WI38 (cell line): ENCODE data around the gene ACO2.
"Not testable (repeated sequence)": the region's sequence is repeated elsewhere in the genome, so short reads cannot be mapped to it uniquely, and the experiment has no call there.

Experiments
- H3K4me3 ChIP-seq: 2 replicates; pipeline ENCODE4 v1.5.1; 2011; ENCODE audit warnings: low read depth, mild to moderate bottlenecking, control low read depth, low read length
- TF ChIP-seq, protein P1 (sequence below): IDR thresholded peaks from 2 replicates; pipeline ENCODE4 v1.5.1; 2012; ENCODE audit warnings: low read depth, mild to moderate bottlenecking, control low read depth, low read length

Gene ACO2

DNA sequence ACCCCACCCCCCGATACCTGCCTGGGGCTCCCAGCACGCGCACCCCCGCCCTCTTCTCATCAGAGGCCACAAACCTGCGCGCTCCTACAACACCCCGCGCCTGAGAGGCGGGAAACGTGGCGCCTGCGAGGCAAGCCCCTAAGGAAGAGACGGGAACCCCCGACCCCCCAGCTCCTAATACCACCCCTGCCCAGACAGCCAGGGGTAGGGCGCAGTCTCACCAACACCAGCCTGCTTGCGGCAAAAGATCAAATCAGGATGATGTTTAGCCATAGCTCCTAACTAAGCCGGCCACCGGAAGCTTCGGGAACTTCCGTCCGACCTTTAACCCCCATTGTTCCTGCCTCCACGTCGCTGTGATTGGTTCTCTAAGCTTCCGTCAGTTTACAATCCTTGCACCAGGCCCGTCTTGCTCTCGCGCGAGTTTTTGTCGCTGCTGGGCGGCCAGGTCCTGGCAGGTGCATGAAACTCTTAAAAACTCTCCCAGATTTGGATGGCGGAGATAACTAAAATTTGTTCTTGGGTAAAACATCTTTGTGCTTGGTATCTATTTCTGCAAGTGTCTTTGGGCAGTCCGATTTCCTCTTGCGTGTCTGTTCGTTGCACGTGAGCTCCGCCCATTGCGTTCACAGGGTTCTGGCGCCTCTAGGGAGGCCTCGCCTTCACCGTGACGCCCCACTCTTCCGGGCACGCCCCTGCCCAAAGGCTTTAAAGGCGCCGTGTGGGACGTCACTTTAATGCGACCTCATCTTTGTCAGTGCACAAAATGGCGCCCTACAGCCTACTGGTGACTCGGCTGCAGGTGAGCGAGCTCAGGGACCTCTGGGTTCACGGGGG is at the start of gene ACO2, which contains the start of gene PHF5A:
ACO2 (plus strand) TSS at position 737 of the 837 bp plus-strand sequence; CDS start at position 767, 30 bp downstream.
PHF5A (minus strand) TSS at position 312 of the 837 bp plus-strand sequence; CDS start at position 273, 39 bp downstream.
- TF ChIP-seq, protein P1, sequence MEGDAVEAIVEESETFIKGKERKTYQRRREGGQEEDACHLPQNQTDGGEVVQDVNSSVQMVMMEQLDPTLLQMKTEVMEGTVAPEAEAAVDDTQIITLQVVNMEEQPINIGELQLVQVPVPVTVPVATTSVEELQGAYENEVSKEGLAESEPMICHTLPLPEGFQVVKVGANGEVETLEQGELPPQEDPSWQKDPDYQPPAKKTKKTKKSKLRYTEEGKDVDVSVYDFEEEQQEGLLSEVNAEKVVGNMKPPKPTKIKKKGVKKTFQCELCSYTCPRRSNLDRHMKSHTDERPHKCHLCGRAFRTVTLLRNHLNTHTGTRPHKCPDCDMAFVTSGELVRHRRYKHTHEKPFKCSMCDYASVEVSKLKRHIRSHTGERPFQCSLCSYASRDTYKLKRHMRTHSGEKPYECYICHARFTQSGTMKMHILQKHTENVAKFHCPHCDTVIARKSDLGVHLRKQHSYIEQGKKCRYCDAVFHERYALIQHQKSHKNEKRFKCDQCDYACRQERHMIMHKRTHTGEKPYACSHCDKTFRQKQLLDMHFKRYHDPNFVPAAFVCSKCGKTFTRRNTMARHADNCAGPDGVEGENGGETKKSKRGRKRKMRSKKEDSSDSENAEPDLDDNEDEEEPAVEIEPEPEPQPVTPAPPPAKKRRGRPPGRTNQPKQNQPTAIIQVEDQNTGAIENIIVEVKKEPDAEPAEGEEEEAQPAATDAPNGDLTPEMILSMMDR = no peak
- peak within 1 kb of the TSS; percentile 98 for H3K4me3 ChIP-seq

DNA sequence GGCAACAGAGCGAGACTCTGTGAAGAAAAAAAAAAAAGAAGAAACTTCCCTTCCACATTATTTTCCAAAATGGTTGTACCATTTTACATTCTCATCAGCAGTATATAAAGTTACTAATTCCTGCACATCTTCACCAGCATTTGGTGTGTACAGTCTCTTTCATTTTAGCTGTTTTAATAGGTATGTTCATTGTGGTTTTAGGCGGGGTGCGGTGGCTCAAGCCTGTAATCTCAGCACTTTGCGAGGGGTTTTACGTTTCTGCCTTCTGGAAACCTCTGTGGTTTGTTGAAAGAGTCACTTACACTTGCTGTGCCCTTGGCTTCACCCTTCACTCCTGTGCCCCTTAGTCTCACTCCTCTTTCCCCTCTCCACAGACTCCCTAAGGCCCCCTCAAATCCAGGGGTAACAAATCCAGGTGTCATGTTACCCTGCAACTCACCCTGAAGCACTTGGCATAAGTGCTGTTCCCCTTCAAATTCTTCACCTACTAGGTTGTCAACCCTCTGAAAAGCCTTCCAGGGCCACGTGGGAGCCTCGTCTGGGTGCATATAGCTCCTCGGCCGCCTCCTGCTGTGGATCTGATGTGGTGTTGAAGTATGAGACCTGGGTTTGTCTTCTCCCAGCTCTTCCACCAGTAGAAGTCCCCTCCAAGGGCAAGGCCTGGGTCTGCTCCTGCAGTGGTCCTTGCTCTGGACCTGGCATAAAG is 43.1 kb upstream of the ACO2 start:
- H3K4me3 ChIP-seq = no peak overlapping the region
- TF ChIP-seq, protein P1 = no peak

DNA sequence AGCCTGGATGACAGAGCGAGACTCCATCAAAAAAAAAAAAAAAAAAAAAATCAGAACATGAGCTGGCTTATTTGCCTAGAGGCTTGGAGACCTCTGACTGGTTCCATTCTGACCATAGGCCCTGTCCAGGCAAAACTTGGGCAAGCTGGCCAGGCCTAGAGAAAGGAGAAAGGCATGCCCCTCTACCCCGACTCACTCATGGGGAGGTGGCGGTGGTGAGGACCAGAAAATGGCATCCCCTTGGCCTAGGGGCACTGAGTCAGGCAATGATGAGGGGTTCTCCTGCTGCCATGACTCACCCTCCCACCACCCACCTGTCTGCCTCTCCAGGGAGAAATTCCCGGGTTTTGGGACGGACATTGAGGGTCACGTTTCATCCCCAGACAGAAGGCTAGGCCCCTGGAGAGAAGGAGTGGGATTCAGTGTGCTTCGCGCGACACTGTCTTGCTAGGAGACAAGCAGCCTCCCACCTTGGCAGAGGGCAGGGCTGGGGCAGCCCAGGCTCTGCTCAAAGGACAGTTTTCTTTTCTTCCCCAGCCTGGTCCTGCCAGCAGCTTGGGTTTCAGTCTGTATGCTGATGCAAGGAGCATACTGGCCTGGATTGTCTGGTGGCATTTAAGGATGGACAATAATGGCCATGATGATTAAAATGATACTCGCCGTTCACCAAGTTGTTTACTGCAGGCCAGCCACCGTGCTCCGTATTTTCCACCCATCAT is 39.5 kb upstream of the ACO2 start:
- H3K4me3 ChIP-seq = no peak overlapping the region
- TF ChIP-seq, protein P1 = no peak

DNA sequence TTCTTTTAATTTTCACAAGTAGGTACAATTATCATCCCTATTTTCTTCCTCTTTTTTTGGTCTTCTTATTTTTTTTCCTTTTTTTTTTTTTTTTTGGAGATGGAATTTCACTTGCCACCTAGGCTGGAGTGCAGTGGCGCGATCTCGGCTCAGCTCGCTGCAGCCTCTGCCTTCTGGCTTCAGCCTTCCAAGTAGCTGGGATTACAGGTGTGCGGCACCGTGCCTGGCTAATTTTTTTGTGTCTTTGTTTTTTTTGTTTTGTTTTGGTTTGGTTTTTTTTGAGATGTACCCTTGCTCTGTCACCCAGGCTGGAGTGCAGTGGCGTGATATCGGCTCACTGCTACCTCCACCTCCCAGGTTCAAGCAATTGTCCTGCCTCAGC is 39.0 kb upstream of the ACO2 start:
- H3K4me3 ChIP-seq = no peak overlapping the region
- TF ChIP-seq, protein P1 = no peak

DNA sequence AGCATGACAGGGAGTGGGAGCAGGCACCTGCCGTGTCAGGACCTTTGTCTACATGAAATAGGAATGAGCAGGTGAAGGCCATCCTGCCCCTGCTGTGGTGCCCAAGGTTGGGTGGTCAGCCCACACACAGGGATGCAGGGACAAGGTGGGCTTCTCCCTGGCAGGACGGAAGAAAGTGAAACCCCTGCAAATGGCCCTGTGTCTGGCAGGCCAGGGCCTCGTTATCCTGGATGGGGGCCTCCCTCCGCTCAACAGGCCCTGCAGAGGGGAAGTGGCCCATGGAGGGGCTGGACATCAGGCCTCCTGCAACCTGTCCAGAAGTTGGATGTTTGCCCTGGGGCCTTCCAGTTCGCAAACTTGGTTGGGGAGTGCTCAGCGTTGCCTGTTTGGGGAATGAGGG is 37.3 kb upstream of the ACO2 start:
- TF ChIP-seq, protein P1 = no peak
- no peak overlapping the region for H3K4me3 ChIP-seq

DNA sequence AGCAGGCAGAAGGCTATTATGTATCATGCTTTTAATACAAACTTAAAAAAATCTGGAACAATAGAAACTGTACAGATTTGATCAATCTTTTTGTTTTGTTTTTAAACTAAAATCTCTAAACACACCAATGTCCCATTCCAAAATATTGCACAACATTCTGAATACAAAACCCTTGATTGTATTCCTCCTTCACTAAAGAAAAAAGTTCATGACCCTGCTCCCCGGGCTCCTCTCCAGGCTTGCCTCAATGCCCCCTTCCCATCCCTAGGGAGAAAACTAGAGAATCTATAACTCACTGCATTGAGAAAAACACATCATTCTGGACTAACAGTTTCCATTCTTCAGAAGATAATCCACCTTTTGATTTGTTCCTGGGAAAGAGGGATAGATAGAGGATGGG is 35.4 kb upstream of the ACO2 start:
- not testable (repeated sequence) for H3K4me3 ChIP-seq

DNA sequence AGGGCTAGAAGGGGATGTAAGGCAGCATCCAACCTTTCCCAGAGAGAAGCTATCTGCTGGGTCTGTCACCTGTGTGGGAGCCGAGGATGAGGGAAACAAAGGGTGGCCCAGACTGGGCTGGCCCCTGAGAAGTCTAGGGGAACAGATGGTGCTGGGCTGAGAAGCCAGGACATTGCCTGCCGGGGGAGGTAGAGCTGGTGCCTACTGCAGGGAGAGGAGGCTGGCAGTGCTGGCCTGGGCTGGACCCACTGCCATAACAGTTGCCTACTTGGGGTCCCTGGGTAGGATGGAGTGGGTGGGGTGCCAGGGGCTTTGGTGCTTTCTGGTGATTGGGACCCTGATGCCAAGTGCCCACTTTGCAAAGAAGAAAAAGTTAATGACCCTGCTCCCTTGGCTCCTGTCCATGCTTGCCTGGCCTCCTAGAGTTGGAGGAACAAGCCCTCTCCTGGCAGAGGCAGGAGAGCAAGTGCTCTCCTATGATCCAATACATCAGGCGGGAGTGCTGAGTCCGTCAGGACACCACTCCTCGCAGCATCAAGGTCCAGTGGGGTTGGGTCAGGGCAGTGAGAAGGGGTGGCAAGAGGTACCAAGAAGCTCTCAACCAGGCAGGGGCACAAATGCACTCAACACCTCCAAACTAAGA is 34.4 kb upstream of the ACO2 start:
- H3K4me3 ChIP-seq = not testable (repeated sequence)
